Measurements from ENCODE around the gene TTC23. TPM values are rescaled to one million over a fixed set of nuclear protein-coding genes. Genes with fewer than 3 reads are reported as not detected.

TTC23 gene
- total RNA-seq, 2 donors from 2014 or later, result 14.1 to 19.3 TPM

DNA sequence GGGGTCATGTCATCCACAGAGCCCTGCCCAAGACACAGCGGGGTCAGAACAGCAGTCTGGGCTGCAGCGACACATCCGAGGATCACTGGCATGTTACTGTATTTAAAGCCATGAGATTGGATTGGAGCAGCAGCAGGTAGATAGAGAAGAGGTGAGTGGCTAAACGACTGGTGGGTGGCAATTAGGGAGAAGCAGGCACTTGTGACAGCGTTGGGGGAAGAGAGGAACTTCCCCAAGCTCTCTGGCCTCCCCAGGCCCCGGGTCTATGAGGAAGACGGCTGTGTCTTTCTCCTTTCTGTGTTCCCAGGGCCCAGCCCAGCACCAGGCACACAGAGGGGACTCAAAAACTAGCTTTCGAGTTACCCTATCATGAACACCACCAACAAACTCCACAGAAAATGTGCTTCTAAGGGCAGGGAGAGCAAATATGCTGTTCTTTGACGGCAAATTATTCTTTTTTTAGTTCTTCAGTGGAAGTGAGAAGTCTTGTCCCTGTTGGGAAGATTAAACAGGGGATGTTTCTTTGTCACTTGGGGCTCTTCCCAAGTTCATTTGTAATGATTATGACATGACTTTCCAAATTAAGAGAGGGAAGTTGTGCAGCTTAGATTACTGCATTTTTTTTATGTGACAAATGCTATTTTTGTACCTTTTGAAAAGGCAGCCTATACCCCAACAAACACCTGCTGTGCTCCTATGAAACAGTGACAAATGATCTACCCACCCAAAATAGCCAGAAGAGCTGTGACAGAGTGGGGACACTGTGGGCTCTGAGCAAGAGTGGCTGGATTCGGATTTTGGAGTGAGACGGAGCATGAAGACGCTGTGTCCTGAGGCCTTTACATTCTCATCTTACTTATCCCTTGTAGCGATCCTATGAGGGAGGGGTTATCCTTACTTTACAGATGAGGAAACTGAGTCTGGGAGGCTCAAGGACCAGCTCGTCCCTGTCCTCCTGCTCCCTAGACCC, 151.7 kb downstream of the TTC23 start:
- intact Hi-C loops (cut with DNase I), result no loop called here
- no peak overlapping the region for H3K27ac ChIP-seq

DNA sequence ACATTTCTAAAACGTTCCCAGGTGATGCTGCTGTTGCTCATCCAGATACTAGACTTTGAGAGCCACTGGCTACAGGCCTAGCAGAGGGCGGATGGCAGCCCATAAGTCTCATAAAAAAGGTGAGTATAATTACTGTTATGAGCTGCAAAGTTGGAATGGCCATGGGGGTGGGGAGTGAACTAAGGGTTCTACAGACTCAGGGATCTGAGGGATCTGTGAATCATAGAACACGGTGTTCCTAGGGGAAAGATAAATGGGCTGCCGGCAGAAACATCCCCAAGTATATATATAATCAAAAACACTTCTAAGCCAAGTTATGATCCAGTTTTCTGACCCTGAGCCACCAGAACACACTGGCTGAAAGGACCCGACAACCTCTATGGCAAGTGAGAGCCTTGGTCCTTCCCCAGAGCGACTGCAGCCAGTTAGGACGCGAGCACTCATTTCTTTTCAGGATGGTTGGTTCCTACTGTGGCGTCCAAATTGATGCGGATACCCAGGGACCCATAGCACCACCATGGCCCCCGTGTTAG, 152.4 kb downstream of the TTC23 start:
- Histone ChIP-seq H3K9me3 (no peaks in the 10 kb centered on the region), H3K27ac (no peak overlapping the region), H3K9ac (ENCODE audit: low read depth in 2 of 2, low read length in 2 of 2) (no peak overlapping the region), H3K36me3 (no peaks in the 10 kb centered on the region), H3K27me3 (peaks cover 8% of the 10 kb centered on the region), H3K4me1 (no peaks in the 10 kb centered on the region), H3K4me3 (no peak overlapping the region)
- intact Hi-C loops (cut with DNase I), result no loop called here
- TF ChIP-seq, protein P1, sequence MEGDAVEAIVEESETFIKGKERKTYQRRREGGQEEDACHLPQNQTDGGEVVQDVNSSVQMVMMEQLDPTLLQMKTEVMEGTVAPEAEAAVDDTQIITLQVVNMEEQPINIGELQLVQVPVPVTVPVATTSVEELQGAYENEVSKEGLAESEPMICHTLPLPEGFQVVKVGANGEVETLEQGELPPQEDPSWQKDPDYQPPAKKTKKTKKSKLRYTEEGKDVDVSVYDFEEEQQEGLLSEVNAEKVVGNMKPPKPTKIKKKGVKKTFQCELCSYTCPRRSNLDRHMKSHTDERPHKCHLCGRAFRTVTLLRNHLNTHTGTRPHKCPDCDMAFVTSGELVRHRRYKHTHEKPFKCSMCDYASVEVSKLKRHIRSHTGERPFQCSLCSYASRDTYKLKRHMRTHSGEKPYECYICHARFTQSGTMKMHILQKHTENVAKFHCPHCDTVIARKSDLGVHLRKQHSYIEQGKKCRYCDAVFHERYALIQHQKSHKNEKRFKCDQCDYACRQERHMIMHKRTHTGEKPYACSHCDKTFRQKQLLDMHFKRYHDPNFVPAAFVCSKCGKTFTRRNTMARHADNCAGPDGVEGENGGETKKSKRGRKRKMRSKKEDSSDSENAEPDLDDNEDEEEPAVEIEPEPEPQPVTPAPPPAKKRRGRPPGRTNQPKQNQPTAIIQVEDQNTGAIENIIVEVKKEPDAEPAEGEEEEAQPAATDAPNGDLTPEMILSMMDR (IDR thresholded peaks at IDR 0.05), result no peak
- no peak for DNase-seq

More for the DNA sequence above, 151.7 kb downstream of the TTC23 start:
- Histone ChIP-seq H3K4me1 (no peaks in the 10 kb centered on the region), H3K9me3 (no peaks in the 10 kb centered on the region), H3K36me3 (no peaks in the 10 kb centered on the region), H3K4me3 (no peak overlapping the region), H3K9ac (ENCODE audit: low read depth in 2 of 2, low read length in 2 of 2) (no peak overlapping the region), H3K27me3 (peaks cover 13% of the 10 kb centered on the region)
- DNase-seq, result no peak
- TF ChIP-seq, protein P1 (IDR thresholded peaks at IDR 0.05), result no peak

DNA sequence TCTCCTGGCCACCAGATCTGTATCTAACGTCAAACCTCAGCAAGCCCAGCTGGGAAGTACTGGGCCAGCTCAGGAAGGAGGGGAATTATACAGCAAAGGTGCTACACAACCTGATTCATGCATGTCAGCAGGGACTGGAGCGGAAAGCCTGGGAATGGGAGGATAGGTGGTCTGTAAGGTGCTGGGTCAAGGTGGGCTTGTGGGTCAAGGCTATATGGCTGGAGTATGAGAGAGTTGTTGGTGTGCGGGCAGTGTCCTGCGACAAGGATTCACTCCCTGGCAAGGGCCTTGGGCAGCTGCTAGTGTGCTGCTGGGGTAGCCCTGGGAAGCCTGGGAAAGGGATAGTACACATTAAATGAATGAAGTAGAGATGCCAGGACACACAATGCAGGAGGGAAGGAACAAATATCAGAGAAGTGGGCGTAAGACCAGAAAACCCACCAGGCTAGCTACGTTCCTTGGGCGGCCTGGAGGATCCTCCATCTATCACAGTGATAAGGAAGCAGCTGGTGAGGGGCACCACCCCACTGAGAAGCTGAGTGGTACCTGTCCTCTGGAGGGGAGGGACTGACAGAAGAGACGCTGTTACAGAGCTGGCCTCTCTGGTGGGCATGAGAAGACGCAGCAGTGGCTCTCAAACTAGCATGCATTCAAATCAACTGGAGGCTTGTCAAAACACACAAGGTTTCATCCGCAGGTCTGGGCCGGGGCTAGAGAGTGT, 153.0 kb downstream of the TTC23 start:
- DNase-seq, result no peak
- TF ChIP-seq, protein P1 (IDR thresholded peaks at IDR 0.05), result no peak
- Histone ChIP-seq H3K4me1 (no peaks in the 10 kb centered on the region), H3K27ac (no peak overlapping the region), H3K27me3 (peaks cover 8% of the 10 kb centered on the region), H3K36me3 (no peaks in the 10 kb centered on the region), H3K9ac (ENCODE audit: low read depth in 2 of 2, low read length in 2 of 2) (no peak overlapping the region), H3K9me3 (no peaks in the 10 kb centered on the region), H3K4me3 (no peak overlapping the region)
- intact Hi-C loops (cut with DNase I), result no loop called here

DNA sequence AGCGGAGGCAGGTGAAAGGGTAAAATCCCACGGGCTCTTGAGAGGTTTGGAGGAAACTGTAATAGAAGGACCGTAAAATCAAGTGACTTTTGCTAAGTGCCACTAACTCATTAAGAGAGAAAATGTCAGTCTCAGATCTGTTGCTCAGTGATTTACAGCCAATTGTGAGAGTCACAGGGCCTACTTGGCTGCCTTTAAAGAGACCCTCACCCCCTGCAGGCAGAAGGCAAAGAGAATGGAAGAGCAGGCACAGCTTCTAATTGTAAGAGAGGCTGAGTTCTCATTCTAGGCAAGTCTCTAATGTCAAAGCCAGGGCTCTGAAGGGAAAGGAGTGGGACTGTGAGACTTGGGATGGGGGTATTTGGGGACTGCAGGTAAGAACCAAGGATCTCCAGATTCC, 153.8 kb downstream of the TTC23 start:
- H3K4me3 ChIP-seq, result no peak overlapping the region
- H3K9ac ChIP-seq (ENCODE audit: low read depth in 2 of 2, low read length in 2 of 2), result no peak overlapping the region
- H3K27me3 ChIP-seq, result peaks cover 6% of the 10 kb centered on the region
- no peaks in the 10 kb centered on the region for H3K36me3 ChIP-seq
- H3K27ac ChIP-seq, result no peak overlapping the region
- no peaks in the 10 kb centered on the region for H3K4me1 ChIP-seq
- no peak for DNase-seq
- intact Hi-C loops (cut with DNase I), result no loop called here
- TF ChIP-seq, protein P1 (IDR thresholded peaks at IDR 0.05), result no peak
- H3K9me3 ChIP-seq, result no peaks in the 10 kb centered on the region

DNA sequence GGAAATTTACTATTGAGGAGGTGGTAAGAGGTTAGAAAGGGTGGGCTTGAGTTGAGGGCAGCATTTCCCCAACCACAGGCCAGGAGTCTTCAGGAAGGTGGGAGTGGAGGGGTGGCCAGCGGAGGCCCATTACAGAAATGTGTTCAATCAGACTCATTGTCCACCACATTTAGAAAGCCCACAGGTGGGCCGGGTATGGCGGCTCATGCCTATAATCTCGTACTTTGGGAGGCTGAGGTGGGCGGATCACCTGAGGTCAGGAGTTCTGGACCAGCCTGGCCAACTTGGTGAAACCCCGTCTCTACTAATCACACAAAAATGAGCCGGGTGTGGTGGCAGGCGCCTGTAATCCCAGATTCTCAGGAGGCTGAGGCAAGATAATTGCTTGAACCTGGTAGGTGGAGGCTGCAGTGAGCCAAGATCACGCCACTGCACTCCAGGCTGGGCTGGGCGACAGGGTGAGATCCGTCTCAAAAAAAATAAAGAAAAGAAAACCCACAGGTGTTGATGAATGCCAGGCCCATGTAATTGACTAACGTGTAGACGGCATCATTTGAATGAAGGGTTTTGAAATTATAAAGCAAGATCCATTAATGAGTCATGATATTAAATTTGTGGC, 156.7 kb downstream of the TTC23 start:
- Histone ChIP-seq H3K4me3 (no peak overlapping the region), H3K4me1 (no peaks in the 10 kb centered on the region), H3K9me3 (no peaks in the 10 kb centered on the region), H3K36me3 (no peaks in the 10 kb centered on the region), H3K27ac (no peak overlapping the region), H3K9ac (ENCODE audit: low read depth in 2 of 2, low read length in 2 of 2) (no peak overlapping the region), H3K27me3 (no peaks in the 10 kb centered on the region)
- intact Hi-C loops (cut with DNase I), result no loop called here
- DNase-seq, result no peak
- TF ChIP-seq, protein P1 (IDR thresholded peaks at IDR 0.05), result no peak

Data from colonic mucosa (tissue), 4 donors.